GM12872 (cell line): Measurements from ENCODE around the gene NRIP1.

ENCODE experiments used
- TF ChIP-seq, protein P1 (sequence below): IDR thresholded peaks from 3 replicates; pipeline ENCODE4 v1.5.1; 2011; ENCODE audit warnings: low read depth, mild to moderate bottlenecking, low read length, moderate library complexity; ENCODE audit not compliant: insufficient read depth

The NRIP1 gene, protein sequence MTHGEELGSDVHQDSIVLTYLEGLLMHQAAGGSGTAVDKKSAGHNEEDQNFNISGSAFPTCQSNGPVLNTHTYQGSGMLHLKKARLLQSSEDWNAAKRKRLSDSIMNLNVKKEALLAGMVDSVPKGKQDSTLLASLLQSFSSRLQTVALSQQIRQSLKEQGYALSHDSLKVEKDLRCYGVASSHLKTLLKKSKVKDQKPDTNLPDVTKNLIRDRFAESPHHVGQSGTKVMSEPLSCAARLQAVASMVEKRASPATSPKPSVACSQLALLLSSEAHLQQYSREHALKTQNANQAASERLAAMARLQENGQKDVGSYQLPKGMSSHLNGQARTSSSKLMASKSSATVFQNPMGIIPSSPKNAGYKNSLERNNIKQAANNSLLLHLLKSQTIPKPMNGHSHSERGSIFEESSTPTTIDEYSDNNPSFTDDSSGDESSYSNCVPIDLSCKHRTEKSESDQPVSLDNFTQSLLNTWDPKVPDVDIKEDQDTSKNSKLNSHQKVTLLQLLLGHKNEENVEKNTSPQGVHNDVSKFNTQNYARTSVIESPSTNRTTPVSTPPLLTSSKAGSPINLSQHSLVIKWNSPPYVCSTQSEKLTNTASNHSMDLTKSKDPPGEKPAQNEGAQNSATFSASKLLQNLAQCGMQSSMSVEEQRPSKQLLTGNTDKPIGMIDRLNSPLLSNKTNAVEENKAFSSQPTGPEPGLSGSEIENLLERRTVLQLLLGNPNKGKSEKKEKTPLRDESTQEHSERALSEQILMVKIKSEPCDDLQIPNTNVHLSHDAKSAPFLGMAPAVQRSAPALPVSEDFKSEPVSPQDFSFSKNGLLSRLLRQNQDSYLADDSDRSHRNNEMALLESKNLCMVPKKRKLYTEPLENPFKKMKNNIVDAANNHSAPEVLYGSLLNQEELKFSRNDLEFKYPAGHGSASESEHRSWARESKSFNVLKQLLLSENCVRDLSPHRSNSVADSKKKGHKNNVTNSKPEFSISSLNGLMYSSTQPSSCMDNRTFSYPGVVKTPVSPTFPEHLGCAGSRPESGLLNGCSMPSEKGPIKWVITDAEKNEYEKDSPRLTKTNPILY (N-terminal part only)

DNA sequence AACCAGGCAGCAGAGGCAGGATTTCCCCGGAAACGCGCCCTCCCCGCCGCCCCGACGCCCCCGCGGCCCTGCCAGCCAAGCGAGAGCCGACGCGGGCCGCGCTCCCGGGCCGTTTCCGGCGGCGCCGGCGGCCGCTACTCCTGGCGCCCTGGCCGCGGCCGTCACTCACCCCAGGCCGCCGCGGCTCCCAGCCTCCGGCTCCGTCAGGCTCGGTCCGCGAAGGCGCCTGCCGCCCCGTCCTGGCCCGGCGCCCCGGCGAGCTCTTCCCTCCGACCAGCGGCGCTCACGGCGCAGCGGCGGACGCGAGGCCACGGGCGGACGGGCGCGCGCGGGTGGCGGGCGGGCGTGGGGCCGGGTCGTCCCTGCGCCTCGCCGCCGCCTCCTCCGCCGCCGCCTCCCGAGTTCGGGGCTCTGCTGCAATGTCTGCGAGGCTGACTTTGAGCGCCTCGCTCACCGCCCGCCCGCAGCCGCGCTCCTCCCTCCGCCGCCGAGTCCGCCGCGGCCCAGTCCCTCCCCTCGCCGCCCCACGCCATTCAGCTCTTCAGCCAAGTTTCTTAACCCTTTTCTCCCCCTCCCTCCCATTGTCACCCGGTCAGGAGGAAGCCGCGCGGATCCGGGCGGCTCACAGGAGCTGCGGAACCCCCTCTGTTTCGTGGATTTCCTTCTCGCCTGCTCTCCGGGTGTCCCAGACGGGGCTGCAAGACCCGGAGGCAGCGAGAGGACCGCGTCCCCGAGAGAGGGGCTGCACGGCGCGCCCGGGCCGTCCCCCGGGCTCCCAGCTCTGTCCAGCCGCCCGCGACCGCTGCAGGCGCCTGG, at the start of gene NRIP1:
Gene NRIP1, minus strand, starts transcription at position 425 of the 816 bp plus-strand sequence. CDS start 96,808 bp downstream, outside the sequence.
- TF ChIP-seq, protein P1, sequence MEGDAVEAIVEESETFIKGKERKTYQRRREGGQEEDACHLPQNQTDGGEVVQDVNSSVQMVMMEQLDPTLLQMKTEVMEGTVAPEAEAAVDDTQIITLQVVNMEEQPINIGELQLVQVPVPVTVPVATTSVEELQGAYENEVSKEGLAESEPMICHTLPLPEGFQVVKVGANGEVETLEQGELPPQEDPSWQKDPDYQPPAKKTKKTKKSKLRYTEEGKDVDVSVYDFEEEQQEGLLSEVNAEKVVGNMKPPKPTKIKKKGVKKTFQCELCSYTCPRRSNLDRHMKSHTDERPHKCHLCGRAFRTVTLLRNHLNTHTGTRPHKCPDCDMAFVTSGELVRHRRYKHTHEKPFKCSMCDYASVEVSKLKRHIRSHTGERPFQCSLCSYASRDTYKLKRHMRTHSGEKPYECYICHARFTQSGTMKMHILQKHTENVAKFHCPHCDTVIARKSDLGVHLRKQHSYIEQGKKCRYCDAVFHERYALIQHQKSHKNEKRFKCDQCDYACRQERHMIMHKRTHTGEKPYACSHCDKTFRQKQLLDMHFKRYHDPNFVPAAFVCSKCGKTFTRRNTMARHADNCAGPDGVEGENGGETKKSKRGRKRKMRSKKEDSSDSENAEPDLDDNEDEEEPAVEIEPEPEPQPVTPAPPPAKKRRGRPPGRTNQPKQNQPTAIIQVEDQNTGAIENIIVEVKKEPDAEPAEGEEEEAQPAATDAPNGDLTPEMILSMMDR = no peak

DNA sequence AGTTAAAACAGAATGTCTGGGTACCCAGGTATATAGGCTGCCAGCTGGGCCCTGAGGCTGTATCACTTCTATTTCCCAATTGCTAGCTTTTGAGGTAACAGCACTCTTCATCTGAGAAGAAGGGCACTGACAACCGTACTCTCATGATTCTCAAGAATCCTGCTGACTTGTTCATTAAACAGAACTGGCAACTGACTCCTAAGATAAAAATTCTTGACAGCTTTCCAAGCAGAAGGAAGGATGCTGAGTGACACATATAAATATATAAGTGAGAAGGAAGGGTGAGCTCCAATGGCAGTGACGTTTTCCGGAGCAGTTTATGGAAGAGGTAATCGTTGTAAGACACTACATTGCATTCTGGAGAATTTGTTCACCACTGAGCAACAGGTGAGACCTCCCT, 48.1 kb upstream of the NRIP1 start:
- TF ChIP-seq, protein P1 = no peak

DNA sequence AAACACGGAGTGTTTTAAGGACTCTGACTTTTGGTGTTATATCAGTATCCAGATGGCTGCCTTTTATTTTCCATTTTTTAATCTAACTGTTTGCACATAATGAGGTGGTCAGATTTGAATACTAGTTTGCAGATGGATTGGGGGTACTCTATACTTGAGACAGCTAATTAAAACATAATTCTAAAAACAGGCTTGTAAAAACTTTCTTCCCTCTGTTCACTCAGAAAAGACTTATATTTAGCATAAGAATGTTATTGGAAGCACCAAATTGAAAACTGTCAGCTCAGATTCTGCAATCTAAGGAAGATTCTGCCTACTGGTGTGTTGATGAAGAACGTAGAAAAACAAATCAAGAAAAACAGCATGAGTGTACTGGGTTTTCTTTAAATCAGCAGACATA, 44.0 kb upstream of the NRIP1 start:
- TF ChIP-seq, protein P1 = no peak

DNA sequence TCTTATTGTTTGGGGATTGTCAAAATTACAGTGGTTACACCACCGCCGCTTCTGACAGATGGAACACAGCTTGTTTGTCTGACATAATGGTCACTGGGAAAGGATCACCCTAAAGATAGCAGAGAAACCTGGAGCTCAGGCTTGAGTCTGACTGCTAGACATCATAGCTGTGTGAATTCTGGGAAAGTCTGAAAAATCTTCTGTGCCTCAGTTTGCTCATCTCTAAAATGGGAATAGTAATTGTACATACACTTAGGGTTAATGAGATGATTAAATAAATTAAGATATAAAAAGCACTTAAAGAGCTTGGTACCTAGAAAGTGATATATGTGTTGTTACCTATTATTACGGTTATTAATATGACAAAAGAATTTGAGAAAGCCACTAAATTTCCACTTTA, 39.7 kb upstream of the NRIP1 start:
- TF ChIP-seq, protein P1 = no peak

DNA sequence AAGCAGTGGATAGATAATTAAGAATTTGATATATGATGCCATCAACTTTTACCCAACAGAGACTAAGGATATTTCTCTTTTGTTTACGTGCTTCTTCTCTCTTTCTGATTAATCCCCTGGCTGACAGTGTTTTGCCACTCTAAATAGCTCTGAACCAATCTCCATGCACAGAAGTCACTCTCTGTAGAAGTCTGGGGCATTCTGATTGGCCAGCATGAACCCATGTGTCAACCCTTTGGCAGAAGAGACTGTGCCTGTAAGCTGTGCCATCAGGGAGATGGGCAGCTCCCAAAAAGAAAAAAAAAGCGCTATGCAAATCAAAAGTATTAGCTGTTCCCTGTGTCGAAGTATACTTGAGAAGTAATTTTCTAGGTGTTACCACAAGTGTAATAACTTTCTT, 34.1 kb upstream of the NRIP1 start:
- TF ChIP-seq, protein P1 = no peak

DNA sequence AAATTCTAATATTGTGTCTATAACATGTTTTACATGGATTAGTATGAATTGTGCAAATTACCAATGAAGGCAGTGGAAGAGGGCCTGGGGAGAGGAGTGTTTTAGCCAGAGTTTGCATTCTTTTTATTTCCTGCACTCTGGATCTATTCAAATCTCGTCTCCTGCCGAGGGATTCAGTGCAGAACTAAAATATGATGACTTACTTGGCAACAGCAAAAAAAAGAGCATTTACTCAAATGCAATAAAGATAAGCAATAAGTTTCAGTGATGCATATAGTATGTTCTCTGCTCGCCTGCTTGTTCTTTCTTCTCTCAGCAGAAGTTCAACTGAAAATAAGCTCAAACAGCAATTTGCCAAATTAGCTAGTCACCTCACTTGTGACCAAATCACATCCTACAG, 33.4 kb upstream of the NRIP1 start:
- TF ChIP-seq, protein P1 = no peak
